HepG2 (cell line): ENCODE results near the gene EFNA2.
A peak's percentile ranks its signal among the peaks of the same experiment; 100 is the strongest.

Experiments used
- CREB1 ChIP-seq, 2 experiments: fragments of 450-650 bp in 1 of 2; IDR thresholded peaks; 2 replicates each; pipeline ENCODE4 v1.6.1; 2016 to 2017; ENCODE audit warnings: control low read depth in 1 of 2, mild to moderate bottlenecking in 1 of 2, missing compliant biosample characterization in 1 of 2, missing genetic modification characterization in 1 of 2
- CTCF ChIP-seq: sonication (generic); formaldehyde crosslinking; IDR thresholded peaks from 2 replicates; pipeline ENCODE4 v1.5.0; 2020; ENCODE audit warnings: mild to moderate bottlenecking, missing genetic modification reagents, moderate library complexity
- HINFP ChIP-seq: sonication (generic); formaldehyde crosslinking; IDR thresholded peaks from 2 replicates; pipeline ENCODE4 v1.4.0; 2020; ENCODE audit warnings: low read depth, mild to moderate bottlenecking, missing genetic modification reagents
- SP1 ChIP-seq, 2 experiments: fragments of 450-650 bp in 1 of 2; sonication (generic) in 1 of 2; formaldehyde crosslinking in 1 of 2; IDR thresholded peaks; 2 replicates each; pipeline versions ENCODE4 v1.4.0 to v1.6.1; 2016 to 2020; ENCODE audit warnings: missing genetic modification reagents in 1 of 2
- SRSF4 ChIP-seq: fragments of 200-400 bp; formaldehyde crosslinking; IDR thresholded peaks from one replicate; pipeline ENCODE4 v1.6.1; 2018; ENCODE audit warnings: mild to moderate bottlenecking, low read depth, low read length, moderate library complexity; ENCODE audit not compliant: poor library complexity, severe bottlenecking
- ZZZ3 ChIP-seq: sonication (generic); formaldehyde crosslinking; IDR thresholded peaks from 2 replicates; pipeline ENCODE4 v1.4.0; 2020; ENCODE audit warnings: missing genetic modification reagents, mild to moderate bottlenecking, borderline replicate concordance
- TF ChIP-seq, protein P1 (sequence below): sonication (generic); formaldehyde crosslinking; IDR thresholded peaks from 2 replicates; pipeline ENCODE4 v1.4.0; 2020; ENCODE audit warnings: missing genetic modification reagents
- TF ChIP-seq, protein P2 (sequence below): sonication (generic); formaldehyde crosslinking; IDR thresholded peaks from 2 replicates; pipeline ENCODE4 v1.5.1; 2020; ENCODE audit warnings: mild to moderate bottlenecking, missing genetic modification reagents, moderate library complexity

- TF ChIP-seq, protein P1, sequence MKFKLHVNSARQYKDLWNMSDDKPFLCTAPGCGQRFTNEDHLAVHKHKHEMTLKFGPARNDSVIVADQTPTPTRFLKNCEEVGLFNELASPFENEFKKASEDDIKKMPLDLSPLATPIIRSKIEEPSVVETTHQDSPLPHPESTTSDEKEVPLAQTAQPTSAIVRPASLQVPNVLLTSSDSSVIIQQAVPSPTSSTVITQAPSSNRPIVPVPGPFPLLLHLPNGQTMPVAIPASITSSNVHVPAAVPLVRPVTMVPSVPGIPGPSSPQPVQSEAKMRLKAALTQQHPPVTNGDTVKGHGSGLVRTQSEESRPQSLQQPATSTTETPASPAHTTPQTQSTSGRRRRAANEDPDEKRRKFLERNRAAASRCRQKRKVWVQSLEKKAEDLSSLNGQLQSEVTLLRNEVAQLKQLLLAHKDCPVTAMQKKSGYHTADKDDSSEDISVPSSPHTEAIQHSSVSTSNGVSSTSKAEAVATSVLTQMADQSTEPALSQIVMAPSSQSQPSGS (CRISPR knock-in tag), result no peak
- TF ChIP-seq CREB1 (IDR thresholded peaks at IDR 0.05) (peak; percentile 48; the same call in 1 of the 2 replicates), CREB1 (CRISPR knock-in tag; IDR thresholded peaks at IDR 0.05) (no peak), ZZZ3 (CRISPR knock-in tag) (0 out of 2 replicates have a peak, but pooled peaks have one; percentile 24), HINFP (no peak), CTCF (CRISPR knock-in tag) (0 out of 2 replicates have a peak, but pooled peaks have one; percentile 9), SP1 (IDR thresholded peaks at IDR 0.05) (no peak), SP1 (CRISPR knock-in tag; IDR thresholded peaks at IDR 0.05) (no peak), SRSF4 (no peak)
- TF ChIP-seq, protein P2, sequence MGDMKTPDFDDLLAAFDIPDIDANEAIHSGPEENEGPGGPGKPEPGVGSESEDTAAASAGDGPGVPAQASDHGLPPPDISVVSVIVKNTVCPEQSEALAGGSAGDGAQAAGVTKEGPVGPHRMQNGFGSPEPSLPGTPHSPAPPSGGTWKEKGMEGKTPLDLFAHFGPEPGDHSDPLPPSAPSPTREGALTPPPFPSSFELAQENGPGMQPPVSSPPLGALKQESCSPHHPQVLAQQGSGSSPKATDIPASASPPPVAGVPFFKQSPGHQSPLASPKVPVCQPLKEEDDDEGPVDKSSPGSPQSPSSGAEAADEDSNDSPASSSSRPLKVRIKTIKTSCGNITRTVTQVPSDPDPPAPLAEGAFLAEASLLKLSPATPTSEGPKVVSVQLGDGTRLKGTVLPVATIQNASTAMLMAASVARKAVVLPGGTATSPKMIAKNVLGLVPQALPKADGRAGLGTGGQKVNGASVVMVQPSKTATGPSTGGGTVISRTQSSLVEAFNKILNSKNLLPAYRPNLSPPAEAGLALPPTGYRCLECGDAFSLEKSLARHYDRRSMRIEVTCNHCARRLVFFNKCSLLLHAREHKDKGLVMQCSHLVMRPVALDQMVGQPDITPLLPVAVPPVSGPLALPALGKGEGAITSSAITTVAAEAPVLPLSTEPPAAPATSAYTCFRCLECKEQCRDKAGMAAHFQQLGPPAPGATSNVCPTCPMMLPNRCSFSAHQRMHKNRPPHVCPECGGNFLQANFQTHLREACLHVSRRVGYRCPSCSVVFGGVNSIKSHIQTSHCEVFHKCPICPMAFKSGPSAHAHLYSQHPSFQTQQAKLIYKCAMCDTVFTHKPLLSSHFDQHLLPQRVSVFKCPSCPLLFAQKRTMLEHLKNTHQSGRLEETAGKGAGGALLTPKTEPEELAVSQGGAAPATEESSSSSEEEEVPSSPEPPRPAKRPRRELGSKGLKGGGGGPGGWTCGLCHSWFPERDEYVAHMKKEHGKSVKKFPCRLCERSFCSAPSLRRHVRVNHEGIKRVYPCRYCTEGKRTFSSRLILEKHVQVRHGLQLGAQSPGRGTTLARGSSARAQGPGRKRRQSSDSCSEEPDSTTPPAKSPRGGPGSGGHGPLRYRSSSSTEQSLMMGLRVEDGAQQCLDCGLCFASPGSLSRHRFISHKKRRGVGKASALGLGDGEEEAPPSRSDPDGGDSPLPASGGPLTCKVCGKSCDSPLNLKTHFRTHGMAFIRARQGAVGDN (CRISPR knock-in tag), result peak; percentile 92
Observed at GRCh38 chr19:1304197-1304924, 18.7 kb downstream of the EFNA2 start.
